Stimulated activated CD4-positive, alpha-beta T cell treated with anti-CD3 and anti-CD28 coated beads, Interleukin-15, amount 100 ng/mL, for 24 hours (primary cell): ENCODE results near the gene ENOPH1.
"Not testable (repeated sequence)": the region's sequence is repeated elsewhere in the genome, so short reads cannot be mapped to it uniquely, and the experiment has no call there.

ENCODE experiments used
- DNase-seq: peaks from one replicate; pipeline ENCODE4 v3.0.0-alpha.2; 2020

ENOPH1 gene

GRCh38 chr4:82428969-82429727 is 1.2 kb upstream of the ENOPH1 start:
- DNase-seq, result peak; percentile 92

- DNase-seq, result no peak
Measured at GRCh38 chr4:82429728-82430192, 630 bp upstream of the ENOPH1 start.

- DNase-seq, result peak; percentile 50
Measured at GRCh38 chr4:82430964-82431745, 765 bp downstream of the ENOPH1 start.

GRCh38 chr4:82431831-82432230 is 1.4 kb downstream of the ENOPH1 start:
- DNase-seq, result no peak

- DNase-seq, result no peak
Measured at GRCh38 chr4:82432596-82432995, 2.2 kb downstream of the ENOPH1 start.

GRCh38 chr4:82433791-82434190 is 3.4 kb downstream of the ENOPH1 start:
- DNase-seq, result no peak

GRCh38 chr4:82434949-82435348 is 4.6 kb downstream of the ENOPH1 start:
- DNase-seq, result no peak

- no peak for DNase-seq
Measured at GRCh38 chr4:82436130-82436529, 5.7 kb downstream of the ENOPH1 start.

- DNase-seq, result no peak
Measured at GRCh38 chr4:82436780-82437179, 6.4 kb downstream of the ENOPH1 start.

- no peak for DNase-seq
Measured at GRCh38 chr4:82437285-82438005, 7.1 kb downstream of the ENOPH1 start.

- DNase-seq, result no peak
Measured at GRCh38 chr4:82439088-82439487, 8.7 kb downstream of the ENOPH1 start.

- DNase-seq, result no peak
Measured at GRCh38 chr4:82447886-82448285, 17.5 kb downstream of the ENOPH1 start.

GRCh38 chr4:82450966-82451755 is 20.8 kb downstream of the ENOPH1 start:
- DNase-seq, result no peak

- no peak for DNase-seq
Measured at GRCh38 chr4:82452026-82452425, 21.6 kb downstream of the ENOPH1 start.

- no peak for DNase-seq
Measured at GRCh38 chr4:82457266-82457665, 26.9 kb downstream of the ENOPH1 start.

GRCh38 chr4:82458729-82459128 is 28.3 kb downstream of the ENOPH1 start:
- no peak for DNase-seq

- DNase-seq, result no peak
Measured at GRCh38 chr4:82461710-82462109, 31.3 kb downstream of the ENOPH1 start.

GRCh38 chr4:82462415-82462831 is 32.0 kb downstream of the ENOPH1 start:
- peak; percentile 89 for DNase-seq

- no peak for DNase-seq
Measured at GRCh38 chr4:82463221-82463620, 32.8 kb downstream of the ENOPH1 start.

GRCh38 chr4:82467471-82467870 is 37.1 kb downstream of the ENOPH1 start:
- DNase-seq, result no peak

- no peak for DNase-seq
Measured at GRCh38 chr4:82469791-82470345, 39.5 kb downstream of the ENOPH1 start.

- DNase-seq, result not testable (repeated sequence)
Measured at GRCh38 chr4:82473080-82473479, 42.7 kb downstream of the ENOPH1 start.
